ENCODE data around the gene TCTN3. TPM values are rescaled to one million over a fixed set of nuclear protein-coding genes. Genes with fewer than 3 reads are reported as not detected.

Gene TCTN3
- total and polyA plus RNA-seq, 2 of the 13 experiments (the other 11 are each of a cell fraction or from before 2014, with no cell fraction given) = 53.3 to 60.0 TPM

GRCh38 chr10:95693668-95694534, at the start of gene TCTN3 (continued):
- TF ChIP-seq SKIL (CRISPR knock-in tag; IDR thresholded peaks at IDR 0.05; ENCODE audit: borderline replicate concordance) (no peak), HINFP (CRISPR knock-in tag; IDR thresholded peaks at IDR 0.05; ENCODE audit: low read depth) (no peak; the same call in 1 of the 2 replicates), RNF2 (conservative IDR thresholded peaks at IDR 0.05; ENCODE audit: low read depth) (no peak), MAFG (CRISPR knock-in tag; IDR thresholded peaks at IDR 0.05) (no peak), ZNF547 (CRISPR knock-in tag; IDR thresholded peaks at IDR 0.05) (0 out of 2 replicates have a peak, but pooled peaks have one; percentile 54), ARID5B (CRISPR knock-in tag; IDR thresholded peaks at IDR 0.05) (peak; percentile 68; the same call in 1 of the 2 replicates)
- TF ChIP-seq, protein P1, sequence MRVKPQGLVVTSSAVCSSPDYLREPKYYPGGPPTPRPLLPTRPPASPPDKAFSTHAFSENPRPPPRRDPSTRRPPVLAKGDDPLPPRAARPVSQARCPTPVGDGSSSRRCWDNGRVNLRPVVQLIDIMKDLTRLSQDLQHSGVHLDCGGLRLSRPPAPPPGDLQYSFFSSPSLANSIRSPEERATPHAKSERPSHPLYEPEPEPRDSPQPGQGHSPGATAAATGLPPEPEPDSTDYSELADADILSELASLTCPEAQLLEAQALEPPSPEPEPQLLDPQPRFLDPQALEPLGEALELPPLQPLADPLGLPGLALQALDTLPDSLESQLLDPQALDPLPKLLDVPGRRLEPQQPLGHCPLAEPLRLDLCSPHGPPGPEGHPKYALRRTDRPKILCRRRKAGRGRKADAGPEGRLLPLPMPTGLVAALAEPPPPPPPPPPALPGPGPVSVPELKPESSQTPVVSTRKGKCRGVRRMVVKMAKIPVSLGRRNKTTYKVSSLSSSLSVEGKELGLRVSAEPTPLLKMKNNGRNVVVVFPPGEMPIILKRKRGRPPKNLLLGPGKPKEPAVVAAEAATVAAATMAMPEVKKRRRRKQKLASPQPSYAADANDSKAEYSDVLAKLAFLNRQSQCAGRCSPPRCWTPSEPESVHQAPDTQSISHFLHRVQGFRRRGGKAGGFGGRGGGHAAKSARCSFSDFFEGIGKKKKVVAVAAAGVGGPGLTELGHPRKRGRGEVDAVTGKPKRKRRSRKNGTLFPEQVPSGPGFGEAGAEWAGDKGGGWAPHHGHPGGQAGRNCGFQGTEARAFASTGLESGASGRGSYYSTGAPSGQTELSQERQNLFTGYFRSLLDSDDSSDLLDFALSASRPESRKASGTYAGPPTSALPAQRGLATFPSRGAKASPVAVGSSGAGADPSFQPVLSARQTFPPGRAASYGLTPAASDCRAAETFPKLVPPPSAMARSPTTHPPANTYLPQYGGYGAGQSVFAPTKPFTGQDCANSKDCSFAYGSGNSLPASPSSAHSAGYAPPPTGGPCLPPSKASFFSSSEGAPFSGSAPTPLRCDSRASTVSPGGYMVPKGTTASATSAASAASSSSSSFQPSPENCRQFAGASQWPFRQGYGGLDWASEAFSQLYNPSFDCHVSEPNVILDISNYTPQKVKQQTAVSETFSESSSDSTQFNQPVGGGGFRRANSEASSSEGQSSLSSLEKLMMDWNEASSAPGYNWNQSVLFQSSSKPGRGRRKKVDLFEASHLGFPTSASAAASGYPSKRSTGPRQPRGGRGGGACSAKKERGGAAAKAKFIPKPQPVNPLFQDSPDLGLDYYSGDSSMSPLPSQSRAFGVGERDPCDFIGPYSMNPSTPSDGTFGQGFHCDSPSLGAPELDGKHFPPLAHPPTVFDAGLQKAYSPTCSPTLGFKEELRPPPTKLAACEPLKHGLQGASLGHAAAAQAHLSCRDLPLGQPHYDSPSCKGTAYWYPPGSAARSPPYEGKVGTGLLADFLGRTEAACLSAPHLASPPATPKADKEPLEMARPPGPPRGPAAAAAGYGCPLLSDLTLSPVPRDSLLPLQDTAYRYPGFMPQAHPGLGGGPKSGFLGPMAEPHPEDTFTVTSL (CRISPR knock-in tag; IDR thresholded peaks at IDR 0.05; ENCODE audit: borderline replicate concordance) = no peak
- TF ChIP-seq, protein P2, sequence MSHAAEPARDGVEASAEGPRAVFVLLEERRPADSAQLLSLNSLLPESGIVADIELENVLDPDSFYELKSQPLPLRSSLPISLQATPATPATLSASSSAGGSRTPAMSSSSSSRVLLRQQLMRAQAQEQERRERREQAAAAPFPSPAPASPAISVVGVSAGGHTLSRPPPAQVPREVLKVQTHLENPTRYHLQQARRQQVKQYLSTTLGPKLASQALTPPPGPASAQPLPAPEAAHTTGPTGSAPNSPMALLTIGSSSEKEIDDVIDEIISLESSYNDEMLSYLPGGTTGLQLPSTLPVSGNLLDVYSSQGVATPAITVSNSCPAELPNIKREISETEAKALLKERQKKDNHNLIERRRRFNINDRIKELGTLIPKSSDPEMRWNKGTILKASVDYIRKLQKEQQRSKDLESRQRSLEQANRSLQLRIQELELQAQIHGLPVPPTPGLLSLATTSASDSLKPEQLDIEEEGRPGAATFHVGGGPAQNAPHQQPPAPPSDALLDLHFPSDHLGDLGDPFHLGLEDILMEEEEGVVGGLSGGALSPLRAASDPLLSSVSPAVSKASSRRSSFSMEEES (CRISPR knock-in tag; IDR thresholded peaks at IDR 0.05) = no peak; the same call in 1 of the 2 replicates
- TF ChIP-seq, protein P3, sequence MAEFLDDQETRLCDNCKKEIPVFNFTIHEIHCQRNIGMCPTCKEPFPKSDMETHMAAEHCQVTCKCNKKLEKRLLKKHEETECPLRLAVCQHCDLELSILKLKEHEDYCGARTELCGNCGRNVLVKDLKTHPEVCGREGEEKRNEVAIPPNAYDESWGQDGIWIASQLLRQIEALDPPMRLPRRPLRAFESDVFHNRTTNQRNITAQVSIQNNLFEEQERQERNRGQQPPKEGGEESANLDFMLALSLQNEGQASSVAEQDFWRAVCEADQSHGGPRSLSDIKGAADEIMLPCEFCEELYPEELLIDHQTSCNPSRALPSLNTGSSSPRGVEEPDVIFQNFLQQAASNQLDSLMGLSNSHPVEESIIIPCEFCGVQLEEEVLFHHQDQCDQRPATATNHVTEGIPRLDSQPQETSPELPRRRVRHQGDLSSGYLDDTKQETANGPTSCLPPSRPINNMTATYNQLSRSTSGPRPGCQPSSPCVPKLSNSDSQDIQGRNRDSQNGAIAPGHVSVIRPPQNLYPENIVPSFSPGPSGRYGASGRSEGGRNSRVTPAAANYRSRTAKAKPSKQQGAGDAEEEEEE (CRISPR knock-in tag; IDR thresholded peaks at IDR 0.05; ENCODE audit: borderline replicate concordance) = no peak

Data from HepG2 (cell line).